ENCODE data around the gene FBXL17. TPM values are rescaled to one million over a fixed set of nuclear protein-coding genes. Genes with fewer than 3 reads are reported as not detected.

Gene FBXL17
- total RNA-seq, 1 experiment from 2014 or later: 8.3 TPM

DNA sequence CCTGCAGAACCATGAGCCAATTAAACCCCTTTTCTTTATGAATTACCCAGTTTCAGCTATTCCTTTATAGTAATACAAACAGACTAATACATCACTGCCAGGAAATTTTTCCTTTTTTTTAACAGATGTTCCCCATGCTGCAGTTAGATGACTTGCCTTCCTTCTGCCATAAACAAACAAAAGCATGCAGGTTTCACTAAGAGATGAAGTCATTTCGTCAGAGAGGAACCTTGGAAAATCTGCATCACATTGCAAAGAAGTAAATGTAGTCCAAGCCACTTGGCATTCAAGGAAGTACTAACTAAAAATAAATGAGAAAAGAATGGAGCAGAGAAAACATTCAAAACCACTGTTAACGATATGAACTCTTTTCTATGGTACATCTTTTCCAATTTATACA is 517.1 kb downstream of the FBXL17 start:
- in situ Hi-C loops (cut with HindIII; ENCODE audit: low sequenced_read_pairs): no loop called here
- no peak for DNase-seq (ENCODE audit: low spot score)

GRCh38 chr5:107863125-107863524 is 518.8 kb downstream of the FBXL17 start:
- in situ Hi-C loops (cut with HindIII; ENCODE audit: low sequenced_read_pairs): no loop called here
- no peak for DNase-seq (ENCODE audit: low spot score)

DNA sequence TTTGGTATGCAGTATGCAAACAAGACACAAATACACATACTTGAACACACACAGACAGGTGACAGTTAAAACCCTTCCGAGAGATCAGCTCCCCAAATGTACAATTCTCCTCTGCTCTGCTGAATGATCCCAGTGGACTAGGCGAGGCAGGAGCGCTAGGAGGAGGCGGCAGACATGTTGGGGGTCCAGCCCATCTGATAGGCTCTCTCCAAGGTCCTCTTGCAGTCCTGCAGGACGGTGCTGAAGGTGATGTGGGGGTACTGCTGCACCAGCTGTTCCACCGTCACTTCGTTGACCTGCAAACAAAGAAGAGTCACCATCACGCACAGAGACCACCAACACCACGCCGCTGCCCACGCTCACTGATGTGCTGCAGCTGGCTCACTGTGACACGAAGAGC is 520.3 kb downstream of the FBXL17 start:
- in situ Hi-C loops (cut with HindIII; ENCODE audit: low sequenced_read_pairs): no loop called here
- no peak for DNase-seq (ENCODE audit: low spot score)

- no peak for DNase-seq (ENCODE audit: low spot score)
- in situ Hi-C loops (cut with HindIII; ENCODE audit: low sequenced_read_pairs): no loop called here
Observed at GRCh38 chr5:107860044-107860443, 521.9 kb downstream of the FBXL17 start.

DNA sequence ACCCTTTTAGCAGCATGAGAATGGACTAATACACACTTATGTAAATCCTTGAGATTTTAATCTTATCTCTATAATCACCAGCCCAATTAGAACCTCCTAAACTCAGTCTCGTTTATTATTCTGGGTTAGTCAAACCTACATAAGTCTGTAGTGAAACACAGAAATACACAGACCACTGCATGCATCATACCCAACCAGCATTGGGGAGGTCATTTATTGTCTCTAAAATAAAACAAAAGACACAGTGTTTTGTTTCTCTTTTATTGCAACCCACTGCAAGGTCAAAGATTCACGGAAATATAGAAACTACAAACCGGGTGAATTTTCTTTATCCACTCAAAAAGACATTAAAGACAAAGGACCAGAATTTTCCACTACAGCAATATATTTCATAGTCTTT is 523.1 kb downstream of the FBXL17 start:
- DNase-seq (ENCODE audit: low spot score): no peak
- in situ Hi-C loops (cut with HindIII; ENCODE audit: low sequenced_read_pairs): no loop called here

- in situ Hi-C loops (cut with HindIII; ENCODE audit: low sequenced_read_pairs): no loop called here
- DNase-seq (ENCODE audit: low spot score): no peak
Observed at GRCh38 chr5:107858324-107858723, 523.6 kb downstream of the FBXL17 start.

DNA sequence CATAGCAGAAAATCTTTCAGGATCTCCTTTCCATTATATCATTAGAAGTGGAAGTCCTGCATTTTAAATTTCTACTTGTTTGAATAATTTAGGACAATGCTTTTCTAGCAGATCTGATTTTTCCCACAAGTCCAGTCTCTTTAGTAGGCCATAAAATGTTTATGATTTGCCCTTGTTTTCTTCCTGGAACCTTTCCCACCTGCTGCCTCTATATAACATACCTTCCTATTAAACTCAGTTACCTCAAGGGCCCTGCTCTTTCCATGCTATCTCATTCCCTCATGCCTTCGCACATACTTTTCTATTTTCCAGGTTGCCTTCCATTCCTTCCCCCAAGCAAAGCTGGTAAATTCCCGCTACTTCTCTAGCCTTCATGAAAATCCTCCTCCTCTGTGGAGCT is 524.1 kb downstream of the FBXL17 start:
- no peak for DNase-seq (ENCODE audit: low spot score)
- in situ Hi-C loops (cut with HindIII; ENCODE audit: low sequenced_read_pairs): no loop called here

- in situ Hi-C loops (cut with HindIII; ENCODE audit: low sequenced_read_pairs): no loop called here
- no peak for DNase-seq (ENCODE audit: low spot score)
Observed at GRCh38 chr5:107855171-107855570, 526.7 kb downstream of the FBXL17 start.

GRCh38 chr5:107853696-107854095 is 528.2 kb downstream of the FBXL17 start:
- DNase-seq (ENCODE audit: low spot score): no peak
- in situ Hi-C loops (cut with HindIII; ENCODE audit: low sequenced_read_pairs): no loop called here

DNA sequence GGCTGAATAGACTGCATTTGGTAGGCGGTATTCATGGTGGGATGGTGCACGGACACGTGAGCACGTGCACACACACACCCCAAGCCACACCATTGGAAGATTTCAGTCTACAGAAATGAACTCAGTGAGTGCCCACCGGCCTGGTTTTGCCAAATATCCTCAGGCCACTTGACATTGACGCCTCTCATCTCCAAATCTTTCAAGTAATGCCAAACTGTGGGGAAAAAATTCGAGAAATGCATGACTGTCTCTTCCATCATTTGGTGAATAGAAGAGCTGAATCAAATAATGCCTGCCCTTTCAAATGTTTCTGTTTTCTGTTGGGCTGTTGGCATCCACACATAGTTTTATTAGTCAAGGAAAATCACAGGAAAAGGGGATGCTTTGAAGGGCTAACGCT is 528.9 kb downstream of the FBXL17 start:
- no peak for DNase-seq (ENCODE audit: low spot score)
- in situ Hi-C loops (cut with HindIII; ENCODE audit: low sequenced_read_pairs): no loop called here

- DNase-seq (ENCODE audit: low spot score): no peak
- in situ Hi-C loops (cut with HindIII; ENCODE audit: low sequenced_read_pairs): no loop called here
Observed at GRCh38 chr5:107849118-107849517, 532.8 kb downstream of the FBXL17 start.

DNA sequence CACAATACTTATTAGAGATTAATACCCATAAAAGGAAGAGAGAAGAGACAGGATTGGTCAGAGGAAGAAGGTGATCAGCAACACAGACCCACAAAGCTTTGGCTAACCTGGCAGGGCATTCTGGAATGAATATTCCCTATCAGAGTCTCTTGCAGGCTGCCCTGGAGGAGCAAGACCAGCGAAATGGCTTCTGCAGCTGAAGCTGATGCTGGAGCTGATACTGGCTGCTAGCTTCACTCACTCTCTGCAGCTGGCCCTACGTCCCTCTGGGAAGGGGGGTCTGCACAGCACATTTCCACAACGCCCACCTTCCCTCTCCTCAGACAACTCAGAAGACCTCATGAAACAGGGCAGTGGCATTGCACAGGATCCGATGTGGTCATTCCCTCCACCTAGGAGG is 541.3 kb downstream of the FBXL17 start:
- no peak for DNase-seq (ENCODE audit: low spot score)
- in situ Hi-C loops (cut with HindIII; ENCODE audit: low sequenced_read_pairs): no loop called here

DNA sequence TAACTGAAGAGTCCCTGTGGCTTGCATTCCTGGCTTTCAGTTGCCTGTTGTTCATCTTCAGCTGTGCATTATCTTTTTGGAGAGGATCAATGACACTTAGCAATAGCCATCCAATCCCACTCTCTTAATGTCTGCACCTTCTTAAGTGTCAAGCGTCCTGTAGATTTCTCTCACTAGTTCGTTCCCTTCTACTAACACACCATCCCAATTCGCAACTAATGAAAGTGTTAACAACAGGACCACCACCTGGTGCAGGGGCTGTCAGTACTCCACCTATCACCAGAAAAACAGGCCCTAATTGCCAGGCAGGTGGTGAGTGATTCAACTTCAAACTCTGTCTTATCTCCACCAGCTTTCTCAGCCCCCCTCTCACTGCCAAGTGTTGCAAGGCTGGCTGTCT is 541.7 kb downstream of the FBXL17 start:
- in situ Hi-C loops (cut with HindIII; ENCODE audit: low sequenced_read_pairs): no loop called here
- no peak for DNase-seq (ENCODE audit: low spot score)

- in situ Hi-C loops (cut with HindIII; ENCODE audit: low sequenced_read_pairs): no loop called here
- no peak for DNase-seq (ENCODE audit: low spot score)
Observed at GRCh38 chr5:107835096-107835495, 546.8 kb downstream of the FBXL17 start.

DNA sequence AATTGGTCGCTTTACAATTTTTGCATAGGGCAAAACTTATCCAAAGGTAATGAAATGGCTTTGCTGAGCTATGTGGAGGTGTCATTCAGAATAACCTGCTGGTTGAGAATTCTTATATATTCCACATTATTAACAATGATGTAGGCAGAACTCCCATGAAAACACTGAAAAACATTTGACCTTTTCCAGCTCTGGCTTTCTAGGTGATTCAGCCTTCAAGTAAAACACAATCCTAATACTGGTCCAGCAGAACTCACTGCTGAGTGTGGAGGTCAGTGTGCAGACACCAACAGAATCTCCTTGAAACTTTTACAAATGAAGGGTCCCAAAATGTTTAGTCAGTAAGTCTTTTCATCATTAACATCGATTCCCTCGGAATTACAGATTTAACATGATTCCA is 549.2 kb downstream of the FBXL17 start:
- DNase-seq (ENCODE audit: low spot score): no peak
- in situ Hi-C loops (cut with HindIII; ENCODE audit: low sequenced_read_pairs): no loop called here

DNA sequence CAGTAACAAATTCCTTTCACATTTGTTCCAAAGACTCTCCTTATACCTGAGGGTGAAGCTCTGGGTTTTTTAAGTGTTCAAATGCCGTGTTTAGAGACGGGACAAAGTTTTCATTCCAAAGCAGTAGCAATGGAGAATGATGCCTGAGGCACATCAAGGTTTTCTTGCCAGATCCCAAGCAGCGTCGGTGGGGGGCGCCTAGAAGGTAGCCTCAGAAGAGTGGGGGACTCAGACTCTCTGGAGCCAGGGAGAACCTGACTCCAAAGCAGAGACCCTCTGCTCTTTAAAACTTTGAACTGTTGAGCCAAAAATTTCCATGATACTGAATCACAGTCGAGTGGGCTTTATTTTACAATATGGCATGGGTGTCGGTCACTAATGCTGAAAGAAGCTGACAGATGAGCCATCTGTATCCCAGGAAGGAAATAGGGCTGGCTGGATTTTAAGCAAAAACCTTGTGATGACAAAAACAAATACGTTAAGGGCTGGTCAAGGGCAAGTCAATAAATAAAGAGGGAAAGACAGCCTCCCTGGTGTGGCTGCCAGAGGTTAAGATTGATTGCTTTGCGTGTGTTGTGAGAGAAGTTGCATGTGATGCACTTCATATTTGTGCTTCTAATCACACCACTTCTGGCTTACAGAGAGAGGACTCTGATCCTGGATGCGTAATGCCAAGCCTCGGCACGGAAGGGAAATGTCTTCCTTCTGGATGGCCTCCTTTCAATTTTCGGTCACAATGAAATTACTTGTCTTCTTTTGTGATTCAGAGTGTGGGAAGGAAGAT is 550.1 kb downstream of the FBXL17 start:
- DNase-seq (ENCODE audit: low spot score): no peak
- in situ Hi-C loops (cut with HindIII; ENCODE audit: low sequenced_read_pairs): no loop called here

DNA sequence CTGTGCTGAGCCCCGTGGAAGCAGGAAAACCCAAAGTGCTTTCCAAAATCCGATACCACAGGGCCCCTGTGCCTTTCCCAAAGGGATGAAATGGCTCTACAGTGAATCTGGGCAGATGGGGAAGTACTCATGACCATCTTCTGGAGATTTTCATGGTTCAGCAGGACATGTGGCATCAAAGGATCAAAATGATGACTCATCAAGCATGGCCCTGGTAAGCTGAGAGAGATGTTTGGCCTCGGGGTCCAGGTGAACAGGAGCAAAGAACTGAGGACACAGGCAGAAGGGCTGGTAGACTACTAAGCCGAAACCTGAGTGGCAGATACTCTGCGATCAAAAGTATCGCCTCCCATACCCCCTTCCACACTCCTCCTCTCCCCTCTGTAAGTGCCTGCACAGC is 551.1 kb downstream of the FBXL17 start:
- DNase-seq (ENCODE audit: low spot score): no peak
- in situ Hi-C loops (cut with HindIII; ENCODE audit: low sequenced_read_pairs): no loop called here

GRCh38 chr5:107826311-107827000 is 555.4 kb downstream of the FBXL17 start:
- DNase-seq (ENCODE audit: low spot score): no peak
- in situ Hi-C loops (cut with HindIII; ENCODE audit: low sequenced_read_pairs): no loop called here

DNA sequence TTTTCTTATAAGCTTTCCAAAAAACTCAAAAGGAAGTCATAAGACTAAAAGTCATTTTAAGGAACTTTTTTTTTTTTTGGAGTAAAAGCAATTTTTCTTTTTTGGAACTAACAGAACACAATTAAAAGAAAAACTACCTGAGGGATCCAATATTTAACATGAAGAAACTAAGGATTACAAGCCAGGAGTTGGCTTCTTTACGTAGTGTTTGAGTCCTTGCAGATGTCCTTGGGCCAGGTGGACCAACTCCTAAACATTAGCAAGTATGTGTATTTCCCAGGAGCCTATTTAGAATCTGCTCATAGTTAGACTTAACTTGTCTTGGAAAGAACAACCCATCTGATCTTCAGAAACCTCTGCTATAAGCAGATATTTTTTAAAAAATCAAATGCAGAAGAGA is 557.1 kb downstream of the FBXL17 start:
- in situ Hi-C loops (cut with HindIII; ENCODE audit: low sequenced_read_pairs): no loop called here
- no peak for DNase-seq (ENCODE audit: low spot score)

DNA sequence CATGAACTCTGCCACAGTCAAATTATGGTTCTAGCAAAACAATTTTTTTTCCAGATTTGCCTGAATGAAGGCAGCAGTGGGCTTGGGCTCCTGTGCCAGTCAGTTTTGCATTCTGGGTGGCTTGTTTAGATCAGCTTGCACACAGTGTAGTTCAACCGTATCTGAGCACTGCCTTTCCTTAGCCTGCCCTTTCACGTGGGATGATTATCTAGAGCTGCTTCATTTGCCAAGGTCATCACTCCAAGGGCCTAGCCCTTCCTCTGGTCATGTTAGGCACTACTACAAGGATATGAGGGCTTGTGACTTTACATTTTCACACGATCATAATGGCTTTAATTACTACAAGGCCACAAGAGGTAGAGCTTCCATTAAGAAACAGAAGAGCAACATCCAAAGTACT is 560.6 kb downstream of the FBXL17 start:
- in situ Hi-C loops (cut with HindIII; ENCODE audit: low sequenced_read_pairs): no loop called here
- no peak for DNase-seq (ENCODE audit: low spot score)

GRCh38 chr5:107820429-107820828 is 561.5 kb downstream of the FBXL17 start:
- DNase-seq (ENCODE audit: low spot score): no peak
- in situ Hi-C loops (cut with HindIII; ENCODE audit: low sequenced_read_pairs): no loop called here

Measured in G401 (cell line).